Frontal cortex (tissue), 4 donors: Measurements from ENCODE around the gene DNAL1. TPM values are rescaled to one million over a fixed set of nuclear protein-coding genes. Genes with fewer than 3 reads are reported as not detected.

Experiments used
- DNase-seq, 2 donors: peaks; one replicate each; pipeline ENCODE4 v3.0.0; 2012; ENCODE audit warnings: low spot score in 2 of 2
- FAIRE-seq: peaks from 2 replicates; lab custom pipeline; 2012; peaks lifted over from hg19 to GRCh38; lab: Jason Lieb, UNC
- total RNA-seq: library from RNA; depleted of rRNA; stranded (reverse); fragments of >200 nt; gene quantifications from one replicate; pipeline ENCODE4 v1.2.3, GENCODE V29; 2014
- donor health status: control.
- donor health status: control.
- donor health status: control.

The DNAL1 gene
- total RNA-seq, 1 donor from 2014 or later: 33.4 TPM

DNA sequence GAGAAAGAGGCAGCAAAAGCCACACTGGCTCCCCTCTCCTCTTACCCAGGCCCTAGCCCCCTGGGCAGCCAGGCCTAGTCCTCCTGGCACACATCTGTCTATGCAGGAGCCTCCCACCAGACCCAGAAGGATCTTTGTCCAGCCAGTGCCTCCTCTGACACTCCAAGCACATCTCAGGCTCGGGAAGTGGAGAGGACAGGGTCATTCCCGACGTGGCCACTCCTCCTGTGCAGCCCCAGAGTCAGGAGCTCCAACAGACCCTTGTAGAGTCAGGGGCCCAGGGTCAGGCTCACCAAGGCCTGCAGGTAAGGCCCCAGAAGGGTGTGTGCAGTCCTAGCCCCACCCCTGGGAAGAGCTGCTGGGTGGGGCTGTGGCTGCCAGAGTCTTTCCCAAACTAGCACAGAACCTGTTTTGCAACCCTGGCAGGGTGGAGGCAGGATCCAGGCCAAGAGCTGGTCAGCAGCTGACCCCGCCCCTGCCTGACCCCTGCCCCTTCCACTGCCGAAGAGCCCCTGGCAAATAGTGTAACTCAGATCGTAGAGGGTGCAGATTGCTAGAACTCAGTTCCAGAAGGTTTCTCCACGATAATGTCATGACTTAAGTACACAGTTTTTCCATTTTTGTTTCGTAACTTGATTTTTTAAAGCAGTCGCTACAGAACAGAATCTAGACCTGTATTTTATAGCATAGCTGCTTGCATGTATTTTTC is 96.0 kb downstream of the DNAL1 start:
- DNase-seq (no peak), FAIRE-seq (no peak)

DNA sequence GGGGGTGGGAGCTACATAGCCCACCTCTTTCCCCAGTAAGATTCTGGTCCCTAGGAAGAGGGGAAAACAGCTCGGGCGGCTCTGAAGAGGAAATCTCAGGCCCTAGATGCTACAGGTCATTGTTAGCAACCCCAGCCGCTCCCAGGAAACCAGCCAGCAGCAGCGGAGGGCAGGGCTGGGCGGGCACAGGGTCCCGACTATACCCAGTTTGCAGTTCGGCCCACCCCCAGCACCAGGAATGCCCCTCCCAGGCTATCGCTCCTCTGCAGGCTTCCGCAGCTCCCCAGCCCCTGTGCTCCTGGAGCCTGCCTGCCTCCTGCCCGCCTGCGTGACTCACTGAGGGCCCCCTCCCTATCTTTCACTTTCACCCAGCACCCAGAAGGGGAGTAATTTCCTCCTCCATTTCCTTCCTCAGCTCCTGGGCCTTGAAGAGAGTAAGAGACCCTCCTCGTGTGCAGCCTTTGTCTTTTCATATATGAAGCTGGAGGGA is 96.6 kb downstream of the DNAL1 start:
- DNase-seq (peak in 1 of 2 donors; percentile 82), FAIRE-seq (no peak)

DNA sequence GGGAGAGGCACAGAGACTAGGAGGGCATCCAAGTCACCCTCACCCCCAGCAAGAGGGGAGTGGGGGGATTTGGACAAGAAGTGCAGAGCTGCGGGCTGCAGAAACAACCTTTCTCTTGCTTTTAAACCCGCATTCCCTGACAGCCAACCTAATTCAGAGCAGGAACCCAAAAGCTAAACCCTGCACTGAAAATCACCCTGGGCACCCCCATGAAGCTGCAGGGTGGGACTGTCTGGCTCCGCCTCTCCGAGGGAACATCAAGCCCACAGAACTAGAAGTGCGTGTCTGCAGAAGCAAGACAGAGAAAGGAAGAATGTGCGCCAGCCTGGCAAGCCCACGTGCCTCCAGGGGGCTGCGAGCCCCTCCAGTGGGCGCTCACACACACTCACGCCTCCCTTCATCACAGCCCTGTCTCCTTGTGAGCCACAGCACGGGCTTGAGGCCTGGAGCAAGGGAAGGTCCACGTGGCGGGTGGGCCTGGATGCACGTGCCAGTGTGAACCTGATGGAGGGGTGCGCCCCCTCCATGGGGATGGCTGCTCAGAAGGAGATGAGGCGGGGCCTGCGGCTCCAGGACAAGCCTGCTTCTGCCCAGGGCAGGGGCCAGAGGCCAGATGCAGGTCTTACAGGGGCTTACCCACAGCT is 97.2 kb downstream of the DNAL1 start:
- FAIRE-seq (no peak), DNase-seq (no peak)

DNA sequence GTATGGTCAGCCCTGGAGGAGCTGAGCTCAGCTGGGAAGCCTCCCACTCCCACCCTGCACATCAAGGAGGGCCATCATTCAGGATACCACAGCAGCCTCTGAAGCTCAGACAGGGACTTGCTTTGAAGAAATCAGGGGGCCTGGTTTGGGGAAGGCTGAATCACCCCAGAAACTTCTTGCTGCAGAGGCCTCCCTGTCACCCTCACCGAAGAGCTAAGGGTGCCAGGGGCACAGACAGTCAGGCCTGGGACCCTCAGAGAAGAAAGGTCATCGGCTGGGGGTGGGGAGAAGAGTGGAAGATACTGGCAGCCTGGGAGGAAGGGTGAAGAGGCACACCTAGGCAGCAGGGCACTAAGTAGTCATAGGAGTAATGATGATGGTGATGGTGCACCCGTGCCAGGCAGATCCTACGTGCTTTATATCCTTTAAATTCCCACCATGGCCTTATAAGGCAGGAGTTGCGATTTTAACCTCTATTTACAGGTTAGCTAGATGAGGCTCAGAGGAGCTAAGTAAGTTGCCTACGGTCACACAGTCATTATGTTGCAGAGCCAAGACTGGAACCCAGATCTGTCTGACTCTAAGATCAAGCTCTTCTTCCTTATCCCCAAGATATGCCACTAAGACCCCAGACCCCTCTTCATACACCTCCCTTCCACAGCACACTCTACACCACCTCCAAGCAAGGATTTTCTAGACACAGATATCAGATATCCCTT is 97.9 kb downstream of the DNAL1 start:
- FAIRE-seq: no peak
- no peak for DNase-seq

DNA sequence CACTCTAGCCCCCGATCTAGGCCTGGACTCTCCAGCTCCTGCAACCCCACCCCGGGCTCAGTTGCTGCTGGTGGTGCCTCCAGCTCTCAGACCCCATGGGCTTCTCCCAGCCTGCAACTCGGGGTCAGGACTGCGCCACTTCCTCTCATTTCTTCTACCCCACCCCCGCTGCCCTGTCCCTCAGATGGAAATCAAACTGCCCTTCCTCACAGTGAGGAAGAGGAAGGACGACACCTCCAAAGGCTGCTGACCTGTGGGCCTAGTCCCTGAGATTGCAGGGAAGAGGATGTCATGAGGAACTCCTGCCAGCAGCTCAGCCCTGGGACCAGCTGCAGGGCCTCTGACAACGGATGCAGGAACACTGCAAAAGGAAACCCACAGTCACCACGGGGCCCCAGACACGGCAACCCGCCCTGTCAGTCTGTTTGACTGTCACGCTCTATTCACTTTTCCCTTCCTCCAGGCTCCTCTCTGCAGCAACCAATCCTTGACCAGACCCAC is 98.7 kb downstream of the DNAL1 start:
- FAIRE-seq: no peak

DNA sequence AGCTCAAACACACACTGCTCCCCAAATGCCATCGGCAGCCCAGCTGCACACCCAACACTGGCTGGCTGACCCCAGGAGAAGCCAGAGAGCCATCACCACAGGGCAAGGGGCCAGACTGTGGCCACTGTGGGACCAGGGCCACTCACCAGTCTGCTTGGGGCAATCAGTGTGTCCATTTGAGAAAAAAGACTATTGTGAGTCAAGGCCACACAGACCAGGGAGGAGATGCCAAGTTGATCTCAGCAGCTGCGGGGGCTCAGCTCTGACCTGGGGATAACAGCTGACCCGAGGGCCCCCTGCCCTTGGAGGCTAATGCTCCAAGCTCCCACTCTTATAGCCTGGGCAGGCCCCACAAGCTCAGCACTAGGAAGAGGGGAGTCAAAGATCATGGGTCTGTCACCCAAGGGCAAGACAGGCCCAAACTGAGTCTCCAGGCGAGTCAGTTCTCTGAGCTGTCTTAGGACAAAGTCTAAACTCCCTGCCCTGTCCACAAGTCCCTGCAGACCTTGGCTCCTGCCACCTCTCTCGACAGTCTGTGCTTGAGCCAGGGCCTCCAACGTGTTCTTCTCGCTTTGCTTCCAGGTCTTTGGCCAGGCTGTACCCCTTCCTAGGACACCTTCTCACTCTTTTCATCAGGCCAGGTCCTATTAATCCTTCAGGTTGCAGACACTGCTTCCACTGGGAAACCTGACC is 99.5 kb downstream of the DNAL1 start:
- DNase-seq (no peak), FAIRE-seq (no peak)

More for the DNA sequence above, 98.7 kb downstream of the DNAL1 start:
- no peak for DNase-seq

DNA sequence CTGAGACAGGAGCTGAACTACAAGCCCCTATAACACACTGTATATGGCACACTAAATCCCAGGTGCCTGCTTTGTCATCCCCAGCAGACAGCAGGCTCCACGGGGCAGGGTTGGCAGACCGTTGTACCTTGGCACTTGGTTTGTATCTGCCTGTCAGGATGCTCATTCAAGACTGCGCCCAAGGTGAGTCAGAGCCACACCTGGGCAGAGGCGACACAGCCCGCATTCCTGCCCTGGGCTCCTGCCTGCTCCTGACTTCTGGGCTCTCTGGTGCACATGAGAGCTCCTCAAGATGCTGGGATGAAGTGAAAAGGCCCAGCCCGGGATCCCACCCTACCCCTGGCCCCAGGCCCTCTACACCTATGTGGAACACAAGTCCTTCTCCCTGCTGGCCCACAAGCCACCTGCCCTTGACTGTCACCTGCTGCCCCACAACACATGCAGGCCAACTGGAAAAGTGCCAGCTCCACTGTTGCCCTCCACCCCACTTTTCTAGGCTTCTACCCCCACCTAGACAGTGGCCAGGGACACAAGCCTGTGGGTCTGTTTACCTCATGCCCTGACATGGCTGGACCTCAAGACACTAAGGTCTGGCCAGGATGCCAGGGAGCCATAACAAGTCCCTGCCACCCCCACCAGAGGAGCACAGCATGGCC is 100.2 kb downstream of the DNAL1 start:
- FAIRE-seq (no peak), DNase-seq (no peak)

DNA sequence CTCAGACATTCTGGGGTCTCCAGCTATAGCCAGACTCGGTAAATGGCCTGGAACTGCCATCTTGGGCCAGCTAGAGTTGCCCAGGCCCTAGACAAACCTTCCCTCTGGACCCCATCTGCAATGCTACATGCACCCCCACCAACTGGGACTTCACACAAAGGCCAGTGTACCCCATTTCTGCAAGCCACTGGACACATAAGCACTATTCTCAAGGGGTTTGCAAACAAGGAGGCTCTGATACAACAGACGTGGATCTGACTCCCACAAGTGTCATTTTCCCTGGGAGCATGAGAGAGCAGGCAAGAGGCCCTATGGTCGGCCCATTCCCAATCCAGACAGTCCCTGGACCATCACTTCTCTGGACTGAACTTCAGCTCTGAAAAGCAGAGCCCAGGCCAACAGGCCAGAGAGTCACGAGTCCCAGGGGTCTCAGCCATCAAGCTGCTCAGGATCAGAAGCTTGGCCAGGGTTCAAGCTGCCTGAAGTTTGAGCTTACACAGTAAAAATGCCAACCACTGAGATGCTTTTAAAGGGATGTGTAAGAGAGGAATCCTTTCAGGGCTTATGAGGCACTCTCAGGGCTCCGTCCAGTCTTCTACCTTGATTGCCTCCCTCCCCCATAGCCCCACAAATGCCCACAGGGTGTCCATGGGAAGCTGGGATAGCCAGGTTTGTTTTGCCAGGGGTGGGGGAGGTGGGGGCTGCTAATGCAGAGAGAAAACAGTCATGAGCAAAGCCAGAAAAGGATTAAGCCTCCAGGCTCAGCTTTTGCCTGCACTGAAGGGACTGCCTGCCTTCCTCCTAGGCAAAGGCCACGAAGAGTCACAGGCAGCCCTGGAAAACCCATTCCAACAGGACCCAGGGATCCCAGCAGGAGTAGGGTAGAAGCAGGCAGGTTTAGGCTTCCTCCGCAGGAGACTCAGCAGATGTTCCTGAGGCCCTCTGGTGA is 101.1 kb downstream of the DNAL1 start:
- no peak for DNase-seq
- FAIRE-seq: no peak

DNA sequence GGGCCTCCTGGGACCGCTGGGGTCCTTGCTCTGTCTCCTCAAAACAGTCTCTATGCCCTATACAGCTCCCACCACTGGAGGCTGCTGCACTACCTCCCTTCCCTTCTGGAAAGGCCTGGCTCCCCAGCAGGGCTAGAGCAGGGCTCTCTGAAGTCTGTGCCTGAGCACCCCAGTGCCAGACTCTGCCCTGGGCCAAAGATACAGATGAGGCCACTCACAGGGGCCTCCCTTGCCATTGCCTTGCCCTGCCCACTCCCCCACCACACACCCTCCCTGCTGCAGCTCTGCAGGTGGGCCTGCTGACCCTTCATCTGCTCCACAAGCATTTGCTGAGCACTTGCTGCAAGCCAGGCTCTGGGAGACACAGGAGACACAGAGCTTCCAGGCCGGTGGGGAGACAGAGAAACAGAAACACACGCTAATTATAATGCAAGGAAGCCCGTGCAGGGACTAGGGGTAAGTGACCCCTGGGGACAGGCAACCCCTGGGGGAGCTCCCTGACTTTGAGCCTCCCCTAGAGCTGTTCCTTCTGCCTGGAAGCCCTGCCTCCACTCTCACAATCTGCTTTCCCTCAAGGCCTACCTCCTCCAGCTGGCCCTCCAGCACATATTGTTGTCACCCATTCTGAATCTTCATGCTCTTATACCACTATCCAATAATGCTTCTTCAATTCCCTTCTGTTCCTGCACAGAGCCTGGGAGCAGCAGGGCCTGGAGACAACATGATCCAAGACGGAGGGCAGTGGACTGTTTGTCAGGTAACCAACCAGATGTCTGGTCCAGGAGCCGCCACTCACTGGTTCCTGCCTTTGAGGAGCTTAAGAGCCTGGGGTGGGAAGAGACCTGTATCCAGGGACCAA is 102.0 kb downstream of the DNAL1 start:
- DNase-seq (no peak), FAIRE-seq (no peak)

DNA sequence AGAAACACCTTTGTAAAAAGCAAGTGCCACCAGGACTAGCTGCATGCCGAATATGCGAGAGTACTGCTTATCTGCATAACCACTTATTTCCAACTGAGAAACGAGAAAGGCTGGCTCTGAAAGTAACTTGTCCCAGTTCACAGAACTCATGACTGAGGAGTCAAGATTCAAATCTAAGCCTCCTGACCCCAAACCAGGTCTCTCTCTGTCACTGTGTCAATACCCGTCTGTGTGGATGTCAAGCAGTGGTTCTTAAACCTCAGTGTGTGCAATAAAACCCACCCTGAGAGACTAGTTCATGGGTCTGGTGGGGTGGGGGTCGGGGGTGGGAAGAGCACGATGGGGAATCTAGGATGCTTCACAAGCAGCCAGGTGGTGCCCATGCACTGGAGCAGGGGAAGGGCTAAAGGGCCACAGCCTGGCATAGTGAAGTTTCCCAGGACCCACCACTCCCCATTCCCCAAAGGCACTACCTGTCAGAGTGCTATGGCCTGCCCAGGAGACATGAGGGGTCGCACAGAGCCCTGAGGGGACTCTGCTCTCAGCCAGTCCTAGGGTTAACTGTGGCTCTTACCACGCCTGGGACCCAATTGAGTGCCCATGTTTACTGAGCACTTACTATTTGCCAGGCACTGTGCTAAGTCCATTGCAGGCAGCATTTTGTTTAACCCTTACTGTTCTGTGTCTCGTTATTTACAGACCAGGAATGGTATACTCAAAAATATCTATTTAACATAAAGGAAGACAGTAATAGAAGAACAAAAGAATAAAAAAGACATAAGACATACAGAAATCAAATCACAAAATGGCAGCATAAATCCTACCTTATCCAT is 102.8 kb downstream of the DNAL1 start:
- DNase-seq (no peak), FAIRE-seq (no peak)

DNA sequence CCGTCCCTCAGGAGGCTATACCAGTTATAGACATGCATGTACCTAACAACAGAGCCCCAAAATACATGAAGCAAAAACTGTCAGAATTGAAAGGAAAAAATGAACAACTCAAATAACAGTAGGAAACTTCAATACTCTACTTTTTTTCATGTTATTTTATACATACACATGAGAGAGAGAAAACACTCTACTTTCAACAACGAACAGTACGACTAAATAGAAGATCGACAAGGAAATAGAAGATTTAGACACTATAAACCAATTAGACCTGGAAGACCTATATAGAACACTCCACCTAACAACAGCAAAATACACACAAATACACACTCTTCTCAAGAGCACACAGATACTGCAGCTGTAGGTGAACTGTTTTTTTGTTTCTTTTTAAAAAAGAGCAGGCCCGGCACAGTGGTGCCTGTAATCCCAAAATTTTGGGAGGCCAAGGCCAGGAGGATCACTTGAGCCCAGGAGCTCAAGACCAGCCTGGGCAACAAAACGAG is 104.1 kb downstream of the DNAL1 start:
- no peak for DNase-seq
- no peak for FAIRE-seq

DNA sequence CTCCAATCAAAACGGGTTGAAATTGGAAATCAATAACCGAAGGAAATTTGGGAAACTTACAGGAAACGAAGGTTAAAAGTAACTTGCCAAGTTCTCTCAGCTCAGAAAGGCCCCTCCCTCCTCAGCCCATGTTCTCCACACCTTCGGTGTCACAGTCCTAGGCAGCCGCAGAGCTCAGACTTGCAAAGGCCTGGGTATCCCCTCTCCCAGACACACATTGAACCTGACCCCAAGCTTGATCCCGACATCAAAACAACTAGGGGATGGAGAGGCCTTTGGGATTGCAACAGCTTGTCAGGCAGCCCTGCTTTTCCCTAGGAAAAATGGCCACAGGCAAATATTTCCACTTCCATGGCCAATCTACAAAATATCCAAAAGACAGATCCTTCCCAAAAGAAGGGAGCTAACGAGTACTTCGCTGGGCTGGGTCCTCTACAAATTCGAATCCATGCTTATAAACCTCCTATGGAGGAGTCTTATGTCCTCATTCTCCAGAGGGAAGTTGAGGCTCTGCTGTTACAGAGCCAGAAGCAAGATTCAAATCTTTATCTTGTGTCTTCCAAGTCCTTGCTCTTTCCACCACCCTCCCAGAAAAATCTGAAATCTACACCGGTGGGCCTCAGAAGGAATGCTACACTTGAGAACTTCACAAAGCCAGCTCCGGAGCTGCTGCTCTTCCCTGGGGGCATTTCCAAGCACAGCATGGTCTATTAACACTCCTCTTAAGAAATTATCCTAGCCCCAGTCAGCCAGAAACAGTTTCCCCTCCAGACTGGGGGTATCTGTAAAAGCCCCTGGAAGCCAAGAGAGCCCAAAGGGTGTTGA is 105.1 kb downstream of the DNAL1 start:
- DNase-seq (no peak), FAIRE-seq (no peak)

DNA sequence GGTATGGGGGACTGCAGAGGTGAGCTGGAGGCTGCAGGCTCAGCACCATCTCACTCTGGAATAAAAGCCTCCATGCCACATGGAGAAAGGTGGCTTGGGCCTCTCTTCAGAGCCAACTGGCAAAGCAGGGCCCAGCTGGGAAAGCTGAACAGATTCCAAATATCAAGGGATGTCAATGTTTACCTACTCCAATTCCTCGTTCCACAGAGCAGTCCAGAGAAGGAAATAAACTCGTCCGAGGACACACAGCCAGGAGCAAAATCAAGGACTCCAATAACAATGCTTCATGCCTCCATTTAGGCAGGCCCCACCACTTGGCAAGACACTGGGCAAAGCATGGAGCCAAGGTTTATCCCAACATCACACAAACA is 105.7 kb downstream of the DNAL1 start:
- no peak for FAIRE-seq
- DNase-seq: no peak

DNA sequence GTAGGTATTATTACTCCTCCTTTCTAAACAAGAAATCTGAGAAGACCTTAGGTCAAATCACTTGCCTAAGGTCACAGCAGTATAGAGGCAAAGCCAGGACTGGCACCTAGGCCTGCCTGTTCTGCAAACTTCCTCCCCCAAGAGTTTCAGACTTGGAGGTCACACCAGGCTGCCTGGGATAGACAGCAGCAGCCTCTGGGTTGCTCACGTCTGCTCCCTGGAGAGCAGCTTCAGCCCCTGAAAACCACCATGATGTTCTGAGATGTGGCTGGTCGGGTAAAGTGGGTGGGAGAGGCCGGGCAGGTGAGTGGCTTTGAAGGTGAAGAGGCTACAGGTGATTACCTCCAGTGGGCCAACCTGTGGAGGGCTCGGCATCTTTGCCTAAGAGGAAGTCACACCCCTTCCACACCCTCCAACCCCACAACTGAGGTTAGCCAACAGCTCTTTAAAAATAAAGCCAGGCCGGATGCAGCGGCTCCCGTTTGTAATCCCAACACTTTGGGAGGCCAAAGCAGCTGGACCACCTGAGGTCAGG is 106.4 kb downstream of the DNAL1 start:
- DNase-seq (no peak), FAIRE-seq (no peak)

DNA sequence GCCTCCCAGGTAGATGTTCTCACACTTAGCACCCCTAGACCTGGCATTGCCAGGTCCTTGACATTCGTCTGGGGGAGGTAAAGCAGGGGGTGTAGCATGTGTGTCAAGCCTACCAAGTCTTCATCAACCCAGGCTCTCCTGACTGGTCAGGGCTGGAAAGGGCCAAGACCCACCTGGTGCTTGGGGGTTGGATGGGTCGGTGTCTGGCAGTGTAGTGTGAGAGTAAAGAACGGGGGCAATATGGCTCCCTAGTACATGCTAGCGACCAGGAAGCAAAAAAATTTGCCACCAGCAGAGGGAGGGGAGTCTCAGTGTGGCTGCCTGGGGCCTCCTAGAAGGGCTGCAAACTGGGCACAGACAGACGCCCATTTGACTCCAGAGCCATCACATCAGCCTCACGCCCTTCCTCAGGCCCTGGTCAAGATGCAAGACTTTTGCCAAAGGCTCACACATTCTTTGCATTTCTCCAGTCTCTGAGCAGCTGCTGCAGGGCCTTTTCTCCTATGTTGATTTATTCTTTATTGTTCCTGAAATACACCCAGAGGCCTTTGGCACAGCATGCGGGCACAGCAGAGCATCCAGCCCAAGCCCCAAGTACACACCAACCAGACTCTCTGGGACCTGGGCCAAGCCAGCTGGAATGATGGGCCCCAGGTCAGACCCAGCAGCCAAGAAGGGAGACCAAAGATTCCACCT is 107.7 kb downstream of the DNAL1 start:
- no peak for FAIRE-seq
- peak in 1 of 2 donors; percentile 43 for DNase-seq
